Measurements from ENCODE around the gene ZNF576. TPM values are rescaled to one million over a fixed set of nuclear protein-coding genes. Genes with fewer than 3 reads are reported as not detected.

The ZNF576 gene
- total and polyA plus RNA-seq, 9 of the 15 experiments (the other 6 are each of a cell fraction or from before 2014, with no cell fraction given): 6.8 to 18.2 (median 12.2) TPM

- TF ChIP-seq PBX2 (CRISPR knock-in tag; IDR thresholded peaks at IDR 0.05; ENCODE audit: low read depth) (no peak), PBX2 (tag; conservative IDR thresholded peaks at IDR 0.05; ENCODE audit: low read depth) (0 out of 2 replicates have a peak, but pooled peaks have one; percentile 14), SREBF2 (CRISPR knock-in tag; IDR thresholded peaks at IDR 0.05) (no peak), BHLHE40 (IDR thresholded peaks at IDR 0.05; ENCODE audit: low read length) (peak; percentile 10), ZNF143 (CRISPR knock-in tag; IDR thresholded peaks at IDR 0.05) (0 out of 2 replicates have a peak, but pooled peaks have one; percentile 25), ARNT (IDR thresholded peaks at IDR 0.05) (no peak; a peak in 1 of 4 replicates), PPARD (CRISPR knock-in tag; IDR thresholded peaks at IDR 0.05) (no peak), ELK3 (CRISPR knock-in tag; IDR thresholded peaks at IDR 0.05) (no peak), ZNF316 (IDR thresholded peaks at IDR 0.05) (no peak), THRA (IDR thresholded peaks at IDR 0.05) (no peak), IRF1 (CRISPR knock-in tag; IDR thresholded peaks at IDR 0.05; ENCODE audit: borderline replicate concordance) (no peak), HMBOX1 (IDR thresholded peaks at IDR 0.05) (no peak), ZNF395 (CRISPR knock-in tag; IDR thresholded peaks at IDR 0.05) (peak; percentile 75; the same call in 1 of the 2 replicates), HNRNPL (IDR thresholded peaks at IDR 0.05; ENCODE audit: low read depth, low read length) (no peak), HDGF (IDR thresholded peaks at IDR 0.05) (no peak), ZNF431 (CRISPR knock-in tag; IDR thresholded peaks at IDR 0.05) (no peak), HINFP (tag; conservative IDR thresholded peaks at IDR 0.05; ENCODE audit: low read depth) (no peak), CHCHD3 (CRISPR knock-in tag; IDR thresholded peaks at IDR 0.05) (peak; percentile 93)
Measured at GRCh38 chr19:43595999-43596841, at the start of gene ZNF576, which contains the start of gene IRGQ (continued).
